Stimulated activated naive CD4-positive, alpha-beta T cell (primary cell): ENCODE measurements around the gene BMPER.

ENCODE experiments used
- DNase-seq, 6 experiments: peaks; one replicate each; lab custom pipeline; 2025; lab: John Stamatoyannopoulos, UW

The BMPER gene

GRCh38 chr7:34093276-34093675 lies 187.9 kb downstream of the BMPER start:
- DNase-seq, result no peak

DNA sequence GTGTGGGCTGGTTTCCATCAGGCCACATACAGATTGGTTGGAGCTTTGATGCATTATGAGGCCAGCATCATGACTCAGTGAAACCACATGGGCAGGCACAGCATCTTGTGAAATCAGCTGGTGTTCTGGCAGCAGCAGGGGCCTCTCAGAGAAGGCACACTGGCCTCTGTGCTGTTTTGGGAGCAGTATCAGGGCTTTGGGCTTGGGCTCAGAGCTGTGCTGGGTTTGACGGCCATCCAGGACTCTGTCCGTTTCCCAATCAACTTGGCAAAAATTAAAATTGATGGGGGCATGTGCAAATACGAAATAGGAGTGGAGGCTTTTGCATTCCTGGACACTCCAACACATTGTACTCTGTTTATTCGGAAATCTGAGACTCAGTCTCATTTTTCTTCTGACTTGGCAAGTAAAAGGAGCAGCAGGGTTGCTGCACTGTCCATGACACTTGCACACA lies 190.9 kb downstream of the BMPER start:
- no peak for DNase-seq

DNA sequence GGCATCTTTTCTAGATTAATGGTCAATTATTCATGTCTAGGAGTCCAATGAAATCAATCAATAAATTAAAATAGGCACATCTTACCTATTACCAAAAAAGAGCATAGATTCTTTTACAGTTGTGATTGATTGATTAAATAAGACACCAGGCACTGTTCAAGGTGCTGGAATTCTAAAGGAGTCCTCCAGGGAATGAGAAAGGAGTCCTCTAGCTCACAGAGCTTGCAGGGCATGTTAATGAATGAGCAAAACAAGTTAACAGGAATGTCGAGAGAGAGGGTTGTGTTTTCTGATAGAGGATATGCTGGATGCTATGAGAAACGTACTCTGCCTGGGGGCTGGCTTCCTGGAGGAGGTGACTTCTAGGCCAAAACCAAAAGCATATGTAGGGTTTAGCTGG lies 191.4 kb downstream of the BMPER start:
- DNase-seq, result no peak

GRCh38 chr7:34100661-34101060 lies 195.3 kb downstream of the BMPER start:
- DNase-seq, result no peak

DNA sequence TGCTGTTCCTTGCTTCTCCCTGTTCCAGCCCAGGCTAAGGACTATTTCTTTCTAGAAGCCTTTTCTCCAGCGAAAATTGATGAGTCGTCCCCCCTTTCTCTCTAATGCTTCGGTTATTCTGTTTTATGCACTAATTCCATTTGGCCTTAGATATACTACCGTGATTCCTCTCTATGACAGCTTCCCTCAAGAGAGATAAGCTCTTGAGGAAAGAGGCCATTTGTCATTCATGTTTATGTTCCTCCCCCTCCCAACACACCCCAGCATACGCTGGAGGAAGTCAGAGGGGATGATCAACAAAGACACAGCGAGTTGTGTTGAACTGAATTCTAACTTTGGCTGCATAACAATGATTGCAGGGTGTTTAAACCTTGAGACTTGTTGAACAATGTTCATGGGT lies 198.8 kb downstream of the BMPER start:
- DNase-seq, result no peak

- DNase-seq, result no peak
Observed at GRCh38 chr7:34104992-34105391, 199.7 kb downstream of the BMPER start.

DNA sequence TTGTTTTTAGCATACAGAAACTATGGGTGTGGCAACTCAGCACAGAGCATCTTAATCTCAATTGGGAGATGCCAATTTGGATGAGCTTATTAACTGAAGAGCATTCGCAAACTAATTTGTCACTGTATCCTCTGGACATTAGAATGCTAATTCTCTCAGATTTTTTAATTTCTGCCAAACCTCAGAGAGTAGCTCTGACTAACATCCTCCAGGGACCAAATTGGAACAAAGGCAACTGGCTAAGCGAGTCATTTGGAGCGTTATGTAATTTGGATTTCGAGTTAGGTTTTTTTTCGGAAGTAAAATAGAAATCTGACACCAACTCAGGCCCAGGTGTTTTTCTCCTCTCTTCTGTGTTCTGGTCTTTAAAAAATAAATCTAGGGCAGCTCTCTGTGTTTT lies 201.9 kb downstream of the BMPER start:
- no peak for DNase-seq

DNA sequence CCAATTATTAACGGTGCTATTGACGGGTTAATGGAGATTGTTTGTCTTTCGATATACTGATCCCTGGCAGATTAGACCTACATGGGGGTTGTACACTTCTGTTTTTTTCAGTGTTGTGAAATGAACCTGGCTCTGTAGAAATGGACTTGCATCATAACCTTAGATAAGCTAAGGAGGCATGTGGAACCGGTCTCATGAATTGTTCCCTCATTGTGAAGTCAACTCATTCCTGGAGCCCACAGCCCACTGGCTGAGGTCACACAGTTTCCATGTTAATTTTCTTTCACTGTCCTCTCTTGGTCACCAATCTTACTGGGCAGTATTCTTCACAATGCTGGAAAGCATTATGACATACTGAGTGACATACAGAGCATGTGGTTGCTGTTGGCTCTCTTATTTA lies 202.8 kb downstream of the BMPER start:
- no peak for DNase-seq

- DNase-seq, result no peak
Observed at GRCh38 chr7:34109936-34110780, 204.8 kb downstream of the BMPER start.

DNA sequence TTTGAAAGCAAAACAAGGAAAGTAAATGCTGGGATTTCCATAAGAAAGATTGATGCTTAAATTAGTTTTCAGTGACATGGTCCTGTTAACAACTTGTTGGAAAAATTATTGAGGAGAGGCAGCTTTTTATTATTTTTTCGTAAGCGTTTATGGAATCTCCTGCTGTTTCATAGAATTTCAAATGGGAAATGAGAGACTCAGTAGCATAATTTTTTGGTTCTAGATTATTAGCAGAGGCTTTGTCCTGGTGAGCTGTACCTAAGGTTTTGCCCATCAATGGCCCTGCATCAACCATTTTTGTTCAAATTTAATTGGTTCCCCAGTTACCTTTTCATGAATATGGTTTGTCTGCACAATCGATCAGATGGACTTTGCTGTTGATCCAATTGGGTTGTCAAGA lies 205.7 kb downstream of the BMPER start:
- DNase-seq, result no peak

GRCh38 chr7:34115503-34115902 lies 210.2 kb downstream of the BMPER start:
- DNase-seq, result no peak

- DNase-seq, result no peak
Observed at GRCh38 chr7:34117573-34117972, 212.2 kb downstream of the BMPER start.

DNA sequence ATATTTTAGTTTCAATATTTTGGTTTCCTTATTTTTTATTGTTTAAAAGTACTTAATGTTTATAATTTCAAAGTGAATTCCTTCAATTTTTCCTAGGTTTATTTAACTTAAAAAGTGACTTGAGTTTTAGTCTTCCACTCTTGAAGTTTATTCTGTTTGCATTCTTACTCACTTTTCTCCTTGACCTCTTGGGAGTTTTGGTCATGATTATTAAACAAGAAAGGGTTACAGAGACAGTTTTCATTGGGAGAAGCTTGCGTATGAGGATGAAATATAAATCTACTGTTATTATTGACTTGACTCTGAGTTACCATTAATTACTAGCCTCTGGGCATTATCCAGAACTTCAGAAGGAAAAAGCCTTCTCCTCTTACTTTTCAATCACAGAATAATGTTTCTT lies 216.0 kb downstream of the BMPER start:
- DNase-seq, result no peak

DNA sequence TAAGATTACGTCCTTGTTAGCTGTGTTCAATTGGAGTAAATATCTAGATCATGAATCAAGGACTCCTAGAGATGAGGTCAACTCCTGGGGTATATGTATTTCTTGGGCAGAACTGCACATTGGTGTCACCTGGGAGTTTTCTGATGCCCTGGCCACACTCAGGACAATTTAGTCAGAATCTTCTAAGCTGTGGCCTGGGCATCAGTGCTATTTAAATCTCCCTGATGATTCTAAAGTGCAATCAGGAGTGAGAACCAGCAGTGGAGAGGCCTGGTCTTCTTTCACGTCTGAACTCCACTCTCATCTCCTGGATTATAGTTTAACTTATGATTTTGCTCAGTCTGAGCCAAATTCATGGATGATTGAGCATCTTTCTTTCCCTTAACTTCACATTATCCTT lies 218.0 kb downstream of the BMPER start:
- no peak for DNase-seq

DNA sequence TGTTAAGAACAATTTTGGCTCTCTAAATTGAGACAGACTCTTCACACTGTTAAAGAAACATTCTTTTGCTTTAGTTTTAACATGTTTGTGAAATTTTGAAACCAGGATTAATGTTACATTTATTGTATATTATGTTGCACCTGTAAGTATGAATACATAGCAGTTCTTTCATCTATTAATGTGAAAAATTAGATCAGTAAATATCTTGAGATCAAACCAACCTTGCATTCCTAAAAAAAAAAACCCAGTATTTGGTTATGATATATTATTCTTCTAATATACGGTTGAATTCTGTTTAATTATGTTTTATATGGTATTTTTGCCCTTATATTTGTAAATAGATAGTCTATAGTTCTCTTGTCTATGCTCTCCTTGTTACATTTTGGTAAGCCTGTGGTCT lies 219.4 kb downstream of the BMPER start:
- no peak for DNase-seq

- no peak for DNase-seq
Observed at GRCh38 chr7:34128762-34129161, 223.4 kb downstream of the BMPER start.

DNA sequence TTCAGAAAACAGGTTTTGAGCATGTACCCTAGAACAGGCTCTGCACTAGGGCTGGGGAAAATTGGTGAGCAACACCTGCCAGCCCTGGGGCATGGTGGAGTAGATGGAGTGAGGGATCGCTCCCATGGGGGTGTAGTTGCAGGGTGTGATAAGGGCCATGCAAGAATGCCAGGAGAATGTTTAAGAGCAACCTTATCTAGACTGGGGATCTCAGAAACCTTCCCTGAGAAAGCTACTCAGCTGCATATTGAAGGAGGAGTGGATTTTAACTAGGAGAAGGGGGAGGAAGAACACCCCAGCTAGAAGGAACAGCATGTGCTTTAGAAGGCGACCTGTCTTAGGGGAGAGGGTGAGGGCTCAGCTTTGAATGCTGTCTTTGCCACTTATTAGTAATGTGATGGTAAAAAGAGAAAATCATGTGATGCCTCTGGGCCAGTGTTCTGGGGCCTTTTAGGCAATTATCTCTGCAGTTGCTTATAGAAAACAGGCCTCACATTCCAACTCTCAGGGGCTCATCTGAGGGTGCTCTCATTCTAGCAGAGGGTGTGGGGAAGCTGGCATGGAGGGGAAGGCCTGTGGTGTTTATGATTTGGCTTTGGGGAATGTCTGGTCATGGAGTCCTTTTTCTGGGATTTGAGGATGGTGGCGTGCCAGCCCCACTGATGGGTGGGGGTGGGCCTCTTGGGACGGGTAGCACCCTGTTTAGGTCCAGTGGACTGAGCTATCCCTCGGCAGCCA lies 225.4 kb downstream of the BMPER start:
- DNase-seq, result no peak

- DNase-seq, result no peak
Observed at GRCh38 chr7:34131371-34131770, 226.0 kb downstream of the BMPER start.

- no peak for DNase-seq
Observed at GRCh38 chr7:34133356-34133982, 228.1 kb downstream of the BMPER start.

DNA sequence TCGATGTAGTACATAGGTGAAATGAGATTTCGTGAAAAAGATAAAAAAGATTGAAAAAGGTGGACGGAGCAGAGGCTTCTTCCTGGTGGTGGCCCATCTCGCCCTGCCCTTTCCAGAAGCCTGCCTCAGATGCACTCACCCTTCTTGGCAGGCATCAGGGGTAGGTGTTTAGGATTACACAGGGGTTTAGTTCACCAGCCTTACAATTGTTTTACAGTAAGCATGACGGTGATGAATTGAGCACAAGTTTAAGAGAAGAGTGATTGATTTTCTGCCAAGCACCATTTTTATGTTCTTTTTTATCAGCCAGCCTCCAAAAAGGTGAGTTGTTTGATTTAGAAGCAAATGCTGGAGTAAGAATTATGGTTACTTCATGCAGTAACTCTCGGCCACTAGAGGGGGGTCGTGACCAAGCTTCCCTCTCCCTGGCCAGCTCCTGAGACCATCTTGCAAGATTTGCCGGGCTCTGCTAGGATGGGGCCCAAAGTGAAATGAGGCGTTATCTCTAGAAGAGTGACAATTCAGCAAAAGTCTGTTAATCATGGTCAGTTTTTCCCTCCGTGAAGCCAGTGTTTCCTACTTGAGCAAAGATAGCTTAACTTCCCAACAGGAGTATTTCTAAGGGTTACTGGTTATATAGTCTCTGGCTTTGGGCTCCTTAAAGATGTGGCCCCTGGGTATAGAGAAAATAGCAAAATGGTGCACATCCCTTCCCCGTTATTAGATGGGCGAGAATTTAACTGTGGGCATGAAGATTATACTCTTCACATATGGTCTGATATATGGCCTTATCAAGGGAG lies 228.8 kb downstream of the BMPER start:
- no peak for DNase-seq

GRCh38 chr7:34135924-34136323 lies 230.6 kb downstream of the BMPER start:
- no peak for DNase-seq

- DNase-seq, result no peak
Observed at GRCh38 chr7:34136698-34137097, 231.4 kb downstream of the BMPER start.
